GM12872 (cell line): ENCODE results near the gene NOS2.

ENCODE experiments used
- TF ChIP-seq, protein P1 (sequence below): IDR thresholded peaks from 3 replicates; pipeline ENCODE4 v1.5.1; 2011; ENCODE audit warnings: low read depth, mild to moderate bottlenecking, low read length, moderate library complexity; ENCODE audit not compliant: insufficient read depth

NOS2 gene

GRCh38 chr17:27800522-27800921, at the start of gene NOS2:
Gene NOS2 (minus strand): TSS chr17:27800529. CDS start chr17:27798809, 1,720 bp downstream.
- TF ChIP-seq, protein P1, sequence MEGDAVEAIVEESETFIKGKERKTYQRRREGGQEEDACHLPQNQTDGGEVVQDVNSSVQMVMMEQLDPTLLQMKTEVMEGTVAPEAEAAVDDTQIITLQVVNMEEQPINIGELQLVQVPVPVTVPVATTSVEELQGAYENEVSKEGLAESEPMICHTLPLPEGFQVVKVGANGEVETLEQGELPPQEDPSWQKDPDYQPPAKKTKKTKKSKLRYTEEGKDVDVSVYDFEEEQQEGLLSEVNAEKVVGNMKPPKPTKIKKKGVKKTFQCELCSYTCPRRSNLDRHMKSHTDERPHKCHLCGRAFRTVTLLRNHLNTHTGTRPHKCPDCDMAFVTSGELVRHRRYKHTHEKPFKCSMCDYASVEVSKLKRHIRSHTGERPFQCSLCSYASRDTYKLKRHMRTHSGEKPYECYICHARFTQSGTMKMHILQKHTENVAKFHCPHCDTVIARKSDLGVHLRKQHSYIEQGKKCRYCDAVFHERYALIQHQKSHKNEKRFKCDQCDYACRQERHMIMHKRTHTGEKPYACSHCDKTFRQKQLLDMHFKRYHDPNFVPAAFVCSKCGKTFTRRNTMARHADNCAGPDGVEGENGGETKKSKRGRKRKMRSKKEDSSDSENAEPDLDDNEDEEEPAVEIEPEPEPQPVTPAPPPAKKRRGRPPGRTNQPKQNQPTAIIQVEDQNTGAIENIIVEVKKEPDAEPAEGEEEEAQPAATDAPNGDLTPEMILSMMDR = no peak

DNA sequence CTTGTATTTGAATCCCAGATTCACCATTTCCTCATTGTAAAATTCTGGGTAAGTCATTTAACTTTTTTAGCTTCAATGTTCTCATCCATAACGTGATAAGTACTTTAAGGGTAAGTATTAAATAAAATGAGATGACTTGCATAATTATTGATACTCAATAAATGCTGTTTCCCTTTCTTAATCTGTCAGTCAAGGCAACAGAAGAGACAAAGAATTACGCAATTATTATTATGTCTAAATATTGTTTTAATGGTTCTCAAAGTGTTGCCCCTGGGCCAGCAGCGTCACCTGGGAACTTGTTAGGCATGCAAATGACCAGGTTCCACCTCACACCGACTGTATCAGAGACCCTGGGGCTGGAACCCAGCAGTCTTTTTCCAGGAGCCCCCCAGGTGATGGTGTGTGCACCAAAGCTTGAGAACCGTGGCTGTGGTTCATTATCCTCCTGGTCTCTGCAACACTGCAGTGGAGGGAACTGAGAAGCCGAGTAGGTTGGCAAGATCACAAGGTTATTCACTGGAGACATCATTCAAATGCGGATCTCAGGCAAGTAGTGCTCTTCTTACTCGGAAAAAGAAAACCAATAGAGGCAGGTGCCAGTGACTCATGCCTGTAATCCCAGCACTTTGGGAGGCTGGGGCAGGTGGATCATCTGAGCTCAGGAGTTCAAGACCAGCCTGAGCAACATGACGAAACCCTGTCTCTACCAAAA, 49.3 kb upstream of the NOS2 start:
- TF ChIP-seq, protein P1 = no peak

GRCh38 chr17:27848931-27849330, 48.6 kb upstream of the NOS2 start:
- TF ChIP-seq, protein P1 = no peak

- TF ChIP-seq, protein P1 = no peak
These were observed 45.8 kb upstream of the NOS2 start for GRCh38 chr17:27846042-27846655.

DNA sequence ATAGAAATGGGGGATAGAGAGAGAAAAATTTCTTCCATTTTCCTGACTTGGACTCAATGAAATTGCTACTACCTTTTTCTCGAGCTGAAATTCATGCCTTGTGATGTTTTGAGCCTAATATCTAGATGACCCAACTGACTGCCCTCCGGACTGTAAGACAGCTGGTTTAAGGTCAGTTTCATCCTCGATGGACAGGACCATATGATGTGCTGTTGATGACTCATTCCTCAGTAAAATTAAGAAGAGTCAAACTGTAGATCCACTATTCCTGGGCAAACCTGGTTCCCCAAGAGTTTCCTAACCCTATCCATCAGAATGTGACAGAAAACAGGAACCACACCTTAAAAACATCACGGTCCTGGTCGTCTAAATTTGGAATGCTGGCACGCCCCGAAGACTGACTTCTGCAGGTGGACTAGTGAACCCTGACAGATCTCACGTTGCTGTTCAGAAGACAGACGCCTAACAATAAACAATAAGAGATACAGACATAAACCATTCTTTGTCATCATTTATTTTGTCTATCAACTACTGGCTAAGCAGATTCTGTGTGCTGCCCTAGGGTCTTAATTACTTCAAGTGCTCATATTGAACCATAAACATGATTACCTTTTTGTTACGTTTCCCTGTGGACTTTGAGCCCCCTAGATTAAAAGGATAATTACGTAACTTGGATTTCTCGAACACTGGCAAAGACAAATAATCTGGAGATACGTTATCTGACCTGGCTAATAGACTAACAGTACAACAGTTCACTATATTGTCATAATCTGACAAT, 45.1 kb upstream of the NOS2 start:
- TF ChIP-seq, protein P1 = no peak

GRCh38 chr17:27840688-27841087, 40.4 kb upstream of the NOS2 start:
- TF ChIP-seq, protein P1 = no peak

GRCh38 chr17:27836651-27837050, 36.3 kb upstream of the NOS2 start:
- TF ChIP-seq, protein P1 = no peak
